ENCODE results near the gene NCAPG2. TPM values are rescaled to one million over a fixed set of nuclear protein-coding genes. Genes with fewer than 3 reads are reported as not detected.
"Not testable (repeated sequence)": the region's sequence is repeated elsewhere in the genome, so short reads cannot be mapped to it uniquely, and the experiment has no call there.

The NCAPG2 gene
- polyA plus RNA-seq, 1 donor, result 34.2 TPM

DNA sequence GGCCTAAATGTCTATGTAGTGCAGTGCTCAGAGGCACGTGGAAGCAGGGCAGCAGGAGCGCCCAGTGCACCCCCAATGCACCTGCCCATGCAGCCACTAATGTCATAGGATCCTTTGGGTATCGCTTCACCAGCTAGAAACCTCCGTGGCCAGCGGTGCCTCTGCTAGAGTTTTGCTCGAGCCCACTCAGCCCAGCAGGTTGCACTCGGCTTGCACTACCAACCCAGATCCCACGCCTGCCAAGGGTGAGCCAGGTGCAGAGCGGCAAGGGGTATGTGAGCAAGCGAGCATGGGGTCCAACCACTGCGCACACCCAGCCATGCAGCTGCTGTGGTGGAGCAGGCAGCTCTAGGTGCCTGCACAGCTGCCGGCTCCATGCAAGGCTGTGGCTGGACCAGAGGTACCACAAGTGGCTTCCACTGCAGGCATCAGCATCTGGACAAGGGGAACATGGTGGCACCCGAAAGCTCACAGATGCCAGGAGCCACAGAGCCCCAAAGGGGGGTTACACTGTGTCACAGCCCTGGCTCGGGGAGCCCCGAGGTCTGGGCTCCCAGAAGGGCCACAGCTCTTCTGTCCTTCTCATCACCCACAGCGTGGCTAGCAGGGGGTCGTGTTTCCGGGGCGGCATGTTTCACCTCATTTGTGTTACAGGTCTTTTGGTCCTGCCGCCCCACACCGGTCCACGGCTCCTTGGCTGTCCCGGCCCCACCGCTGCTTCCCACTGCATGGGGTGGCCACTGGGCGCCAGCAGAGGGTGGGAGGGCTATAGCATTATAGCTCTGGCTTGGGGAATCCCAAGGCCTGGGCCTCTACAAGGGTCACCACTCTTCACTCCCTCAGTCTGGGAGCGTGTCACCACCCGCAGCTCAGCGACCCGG, 2.3 kb upstream of the NCAPG2 start:
- no peak for DNase-seq

DNA sequence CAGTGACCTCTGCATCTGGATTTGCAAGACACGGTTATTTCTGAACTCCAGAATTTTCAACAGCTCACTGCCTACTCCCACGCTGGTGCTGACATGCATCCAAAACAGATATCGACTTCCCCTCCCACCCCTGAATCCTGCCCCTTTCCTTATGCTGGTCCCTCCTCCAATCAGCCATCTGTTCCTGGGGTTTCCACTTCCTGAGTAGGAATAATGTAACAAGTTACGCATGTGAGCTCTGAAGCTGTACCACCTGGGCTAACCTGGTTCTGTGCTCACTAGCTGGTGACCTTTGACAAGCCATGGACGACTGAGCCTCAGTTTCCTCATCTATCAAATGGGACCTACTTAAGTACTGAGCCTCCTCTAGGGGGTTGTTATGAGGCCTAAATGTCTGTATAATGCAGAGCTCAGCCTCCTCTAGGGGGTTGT, 1.7 kb upstream of the NCAPG2 start:
- no peak for DNase-seq

DNA sequence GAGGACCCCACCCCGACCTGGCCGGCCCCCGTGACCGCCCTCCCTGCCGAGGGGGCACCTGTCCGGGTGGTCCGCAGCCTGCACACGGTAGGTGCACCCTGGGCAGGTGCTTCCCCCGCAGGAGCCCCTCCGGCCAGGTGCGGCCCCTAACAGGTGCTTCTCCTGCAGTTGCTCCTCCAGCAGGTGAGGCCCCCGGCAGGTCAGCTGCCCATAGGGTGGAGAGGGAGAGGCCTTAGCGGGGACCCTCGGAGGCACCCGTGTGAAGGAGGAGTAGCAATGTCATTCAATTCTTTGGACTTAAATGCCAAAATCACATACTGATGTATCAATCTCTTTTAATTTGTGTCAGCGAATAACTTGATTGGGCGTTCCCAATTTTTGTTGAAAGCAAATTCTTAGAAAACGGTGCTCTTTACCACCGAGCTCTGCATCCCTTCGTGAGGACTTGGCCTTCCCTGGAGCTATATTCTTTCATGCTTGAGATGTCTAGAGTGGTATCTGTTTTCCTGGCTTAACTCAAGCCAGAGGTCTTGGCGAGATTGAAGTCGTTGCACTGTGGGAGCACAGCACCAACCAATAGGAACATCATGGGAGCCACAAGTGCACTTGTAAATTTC, 738 bp upstream of the NCAPG2 start:
- DNase-seq, result peak; percentile 10

DNA sequence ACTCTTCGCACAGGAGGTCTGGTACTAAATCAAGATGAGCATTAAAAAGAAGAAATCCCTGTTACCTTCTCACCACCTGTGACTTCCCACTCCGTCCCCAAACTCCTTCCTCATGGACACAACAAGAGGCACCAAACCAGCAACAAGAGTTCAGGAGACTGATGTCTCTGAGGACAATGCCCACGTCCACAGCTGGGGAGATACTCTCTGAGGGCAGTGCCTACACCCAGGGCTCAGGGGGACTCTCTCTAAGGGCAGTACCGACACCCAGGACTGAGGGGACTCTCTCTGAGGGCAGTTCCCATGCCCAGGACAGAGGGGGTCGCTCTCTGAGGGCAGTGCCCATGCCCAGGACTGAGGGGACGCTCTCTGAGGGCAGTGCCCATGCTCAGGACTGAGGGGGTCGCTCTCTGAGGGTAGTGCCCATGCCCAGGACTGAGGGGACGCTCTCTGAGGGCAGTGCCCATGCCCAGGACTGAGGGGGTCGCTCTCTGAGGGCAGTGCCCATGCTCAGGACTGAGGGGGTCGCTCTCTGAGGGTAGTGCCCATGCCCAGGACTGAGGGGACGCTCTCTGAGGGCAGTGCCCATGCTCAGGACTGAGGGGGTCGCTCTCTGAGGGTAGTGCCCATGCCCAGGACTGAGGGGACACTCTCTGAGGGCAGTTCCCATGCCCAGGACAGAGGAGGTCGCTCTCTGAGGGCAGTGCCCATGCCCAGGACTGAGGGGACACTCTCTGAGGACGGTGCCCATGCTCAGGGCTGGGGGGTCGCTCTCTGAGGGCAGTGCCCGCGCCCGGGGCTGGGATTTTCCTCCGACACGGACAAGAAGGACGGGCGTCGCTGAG, 703 bp downstream of the NCAPG2 start:
- not testable (repeated sequence) for DNase-seq

DNA sequence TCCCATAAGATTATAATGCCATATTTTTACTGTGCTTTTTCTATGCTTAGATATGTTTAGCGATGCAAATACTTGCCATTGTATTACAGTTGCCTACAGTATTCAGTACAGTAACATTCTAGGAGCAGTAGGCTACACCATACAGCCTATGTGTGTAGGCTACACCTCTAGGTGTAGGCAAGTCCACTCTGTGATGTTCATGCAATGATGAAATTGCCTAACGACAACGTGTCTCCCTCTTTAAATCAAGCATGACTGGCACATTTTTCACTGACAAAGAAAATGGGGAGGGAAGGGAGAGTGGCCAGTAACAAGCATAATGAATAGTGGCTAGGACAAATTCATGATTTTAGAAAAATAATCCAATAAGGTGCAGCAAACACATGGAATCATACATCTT, 1.7 kb downstream of the NCAPG2 start:
- DNase-seq, result no peak

DNA sequence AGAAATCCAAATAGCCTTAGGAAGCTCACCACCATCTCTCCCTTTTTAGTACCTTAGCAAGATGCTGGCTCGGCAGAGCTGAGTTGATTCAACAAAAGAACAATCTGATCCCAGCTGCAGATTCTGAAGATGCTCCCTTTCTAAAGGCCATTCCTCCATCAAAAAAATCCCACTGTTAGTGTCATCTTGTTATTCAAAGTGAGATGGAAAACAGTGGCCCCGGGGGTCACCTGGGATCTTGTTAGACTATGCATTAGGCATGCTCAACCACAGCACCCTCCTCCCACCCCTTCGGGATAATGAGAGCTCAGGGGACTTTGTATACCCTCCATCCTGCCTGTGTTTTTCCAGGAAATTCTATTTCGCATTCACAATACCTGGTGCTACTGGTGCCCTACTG, 2.4 kb downstream of the NCAPG2 start:
- DNase-seq, result no peak

DNA sequence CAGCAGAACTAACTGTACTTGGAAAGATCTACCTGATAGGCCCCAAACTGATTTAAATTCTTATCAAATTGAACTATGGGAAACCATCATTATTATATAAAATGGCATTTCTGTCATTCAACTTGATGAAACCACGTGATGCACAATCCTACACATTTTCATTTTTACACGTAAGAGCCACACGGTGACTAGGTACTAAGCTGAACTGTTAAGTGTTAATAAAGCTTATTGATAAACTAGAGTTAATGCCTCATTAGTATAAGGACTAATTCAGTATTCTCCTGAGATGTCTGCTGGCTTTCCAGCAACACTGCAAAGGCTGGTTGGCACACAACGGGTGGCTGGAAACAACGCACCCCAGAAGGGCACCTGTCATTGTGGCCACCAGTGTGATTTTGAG, 4.6 kb downstream of the NCAPG2 start:
- no peak for DNase-seq

DNA sequence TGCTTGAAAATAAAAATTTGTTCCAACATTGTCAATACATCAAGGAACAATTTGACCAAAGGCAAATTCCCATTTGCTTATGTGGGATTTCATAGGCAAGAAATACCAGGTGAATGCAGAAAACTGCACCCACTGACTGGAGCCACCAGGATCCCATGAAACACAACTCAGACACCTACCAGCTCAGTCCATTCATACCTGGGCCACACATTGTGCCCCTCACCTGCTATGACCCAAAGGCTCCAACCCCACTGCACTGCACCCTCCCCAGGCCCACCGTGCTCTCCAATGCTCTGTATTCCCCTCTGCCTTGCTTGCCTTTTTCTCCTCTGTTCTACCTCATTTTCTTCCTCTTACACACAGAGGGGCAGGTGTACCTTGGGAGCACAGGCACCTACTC, 5.3 kb downstream of the NCAPG2 start:
- no peak for DNase-seq

DNA sequence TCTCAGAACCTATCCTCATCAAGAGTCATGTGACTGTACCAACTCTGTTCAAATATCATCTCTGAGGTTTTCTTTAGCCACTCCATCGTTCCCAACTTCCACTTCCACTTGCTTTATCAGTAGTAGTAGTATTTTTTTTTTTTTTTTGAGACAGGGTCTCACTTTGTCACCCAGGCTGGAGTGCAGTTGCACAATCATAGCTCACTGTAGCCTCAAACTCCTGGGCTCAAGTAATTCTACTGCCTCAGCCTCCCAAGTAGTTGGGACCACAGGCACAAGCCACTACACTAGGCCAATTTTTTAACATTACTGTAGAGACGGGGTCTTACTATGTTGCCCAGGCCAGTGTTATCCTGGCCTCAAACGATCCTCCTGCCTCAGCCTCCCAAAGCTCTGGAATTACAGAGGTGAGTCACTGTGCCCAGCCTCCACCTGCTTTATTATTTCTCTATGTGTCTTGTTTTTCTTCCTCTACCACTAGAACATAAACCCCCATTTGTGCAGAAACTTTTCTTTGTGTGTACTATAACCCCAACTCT, 5.9 kb downstream of the NCAPG2 start:
- no peak for DNase-seq

DNA sequence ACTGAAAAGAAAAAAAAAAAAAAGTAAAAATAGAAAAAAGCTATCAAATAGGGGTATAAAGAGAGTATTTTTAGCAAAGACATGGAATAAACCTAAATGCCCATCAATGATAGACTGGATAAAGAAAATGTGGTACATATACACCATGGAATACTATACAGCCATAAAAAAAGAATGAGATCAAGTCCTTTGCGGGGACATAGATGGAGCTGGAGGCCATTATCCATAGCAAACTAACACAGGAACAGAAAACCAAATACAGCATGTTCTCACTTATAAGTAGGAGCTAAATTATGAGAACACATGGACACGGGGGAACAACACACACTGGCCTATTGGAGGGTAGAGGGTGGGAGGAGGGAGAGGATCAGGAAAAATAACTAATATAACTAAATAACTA, 7.0 kb downstream of the NCAPG2 start:
- DNase-seq, result not testable (repeated sequence)

DNA sequence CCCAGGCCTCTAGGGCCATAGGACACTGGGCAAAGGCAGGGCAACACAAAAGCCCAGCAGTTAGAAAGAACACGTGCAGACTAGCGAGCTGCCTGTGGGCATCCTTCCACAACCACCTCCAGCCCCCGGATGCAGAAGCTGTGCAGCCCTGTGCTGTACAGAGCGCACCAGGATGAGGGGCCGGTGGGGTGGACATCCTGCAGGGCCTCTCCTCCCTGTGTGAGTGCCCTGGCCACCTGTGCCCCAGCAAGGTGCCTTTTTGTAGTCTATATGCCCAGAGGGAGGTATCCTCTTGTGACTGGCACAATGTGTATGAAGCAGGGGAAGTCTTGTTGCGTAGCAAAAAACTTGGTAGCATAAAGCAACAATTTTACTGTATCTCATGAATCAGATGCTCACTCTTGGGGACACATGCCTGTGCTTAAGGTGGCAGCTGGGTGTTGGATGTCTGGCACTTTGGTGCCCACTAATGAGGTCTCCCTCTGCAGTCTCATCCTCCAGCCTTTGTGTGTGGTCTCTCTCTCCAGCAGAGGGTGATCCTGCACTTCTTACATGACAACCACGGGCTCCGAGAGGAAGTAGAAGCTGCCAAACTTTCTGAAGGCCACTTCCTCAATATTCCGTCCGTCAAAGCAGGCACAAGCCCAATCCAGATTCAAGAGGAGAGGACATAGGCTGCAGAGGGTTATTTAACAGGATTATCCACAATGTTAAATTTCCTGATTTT, 8.7 kb downstream of the NCAPG2 start:
- peak; percentile 49 for DNase-seq

DNA sequence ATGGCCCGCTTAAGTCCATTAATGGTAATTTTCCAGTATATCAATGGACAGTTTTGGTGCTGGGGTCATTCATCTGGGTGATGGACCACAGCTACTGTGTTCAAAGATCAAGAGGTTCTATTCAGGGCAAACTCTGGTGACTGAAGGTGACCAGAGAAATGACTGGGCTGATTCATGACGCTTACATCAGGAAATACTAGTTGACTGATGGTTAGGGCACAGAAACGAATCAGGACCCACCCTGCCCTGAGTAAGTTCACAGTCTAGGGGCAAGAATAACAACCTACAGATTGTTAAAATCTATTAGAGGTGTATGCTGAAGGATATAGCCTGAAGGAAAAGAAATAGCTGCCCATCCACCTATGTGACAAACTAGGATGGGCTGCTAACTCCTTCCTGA, 9.5 kb downstream of the NCAPG2 start:
- DNase-seq, result no peak

DNA sequence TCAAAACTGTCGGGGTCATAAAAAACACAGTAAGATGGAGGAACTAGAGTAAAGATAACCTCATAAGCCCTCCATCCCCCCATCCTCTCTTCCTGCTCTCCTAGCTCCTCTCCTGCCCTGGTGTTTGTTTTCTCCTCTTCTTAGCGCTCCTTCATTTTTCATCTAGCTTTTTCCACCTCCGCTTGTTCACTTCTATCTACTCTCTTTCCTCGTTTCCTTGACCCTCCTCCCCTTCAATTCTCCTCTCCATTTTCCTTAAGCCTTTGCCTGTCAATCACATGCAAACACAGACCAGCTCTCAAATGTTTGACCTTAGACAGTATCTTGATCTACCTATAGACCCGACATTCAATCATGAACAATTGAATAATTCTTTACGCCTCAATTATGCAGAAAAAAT, 10.0 kb downstream of the NCAPG2 start:
- DNase-seq, result no peak

DNA sequence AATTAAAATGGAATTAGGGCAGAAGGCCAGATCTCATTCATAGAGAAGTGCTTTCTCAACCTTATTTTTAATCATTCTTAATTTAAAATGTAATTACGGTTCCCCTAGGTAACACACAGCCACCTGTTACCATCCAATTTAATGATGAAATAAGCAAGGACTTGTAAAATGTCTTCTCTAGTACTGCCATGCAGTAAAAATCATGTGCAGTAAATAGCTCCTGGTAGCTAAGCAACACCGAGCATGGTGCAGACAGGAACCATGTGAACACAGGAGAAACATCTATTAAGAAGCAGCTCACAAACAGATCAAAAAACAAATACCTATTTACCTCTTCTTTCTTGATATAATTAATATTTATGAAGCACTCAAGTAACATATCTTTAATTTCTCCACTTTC, 15.1 kb downstream of the NCAPG2 start:
- no peak for DNase-seq

DNA sequence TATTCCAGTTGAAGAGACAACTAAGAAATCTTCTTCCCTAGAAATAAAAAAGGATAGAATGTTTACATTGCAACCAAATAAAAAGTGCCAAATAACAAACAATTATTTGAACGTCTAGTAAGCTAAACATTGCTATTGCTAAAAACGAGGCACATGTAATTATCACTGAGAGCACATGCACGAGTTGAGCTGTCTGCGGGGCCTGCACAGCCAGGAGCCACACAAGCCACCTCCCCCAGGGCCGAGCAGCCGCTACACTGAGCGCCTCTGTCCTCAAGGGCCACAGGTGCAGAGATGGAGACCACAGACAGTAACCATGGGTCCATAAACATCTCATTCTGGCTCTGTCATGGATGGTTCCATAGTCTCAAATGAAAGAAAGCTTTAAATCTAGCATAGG, 17.2 kb downstream of the NCAPG2 start:
- no peak for DNase-seq

DNA sequence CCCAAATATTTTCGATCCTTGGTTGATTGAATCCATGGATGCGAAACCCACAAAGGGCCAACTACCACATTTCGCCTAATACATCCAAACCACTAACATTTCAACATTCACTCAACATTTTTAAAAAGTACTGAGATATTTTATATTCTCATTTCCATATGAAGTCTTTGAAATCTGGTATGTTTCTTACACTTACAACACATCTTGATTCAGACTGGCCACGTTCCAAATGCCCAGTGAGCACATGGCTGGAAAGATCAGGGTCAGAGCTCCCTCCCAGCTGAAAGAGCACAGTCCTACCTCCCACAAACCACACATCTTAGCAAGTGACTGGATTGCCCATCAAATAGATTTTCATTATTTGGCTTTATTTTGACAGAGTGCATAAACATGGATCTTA, 18.9 kb downstream of the NCAPG2 start:
- no peak for DNase-seq

DNA sequence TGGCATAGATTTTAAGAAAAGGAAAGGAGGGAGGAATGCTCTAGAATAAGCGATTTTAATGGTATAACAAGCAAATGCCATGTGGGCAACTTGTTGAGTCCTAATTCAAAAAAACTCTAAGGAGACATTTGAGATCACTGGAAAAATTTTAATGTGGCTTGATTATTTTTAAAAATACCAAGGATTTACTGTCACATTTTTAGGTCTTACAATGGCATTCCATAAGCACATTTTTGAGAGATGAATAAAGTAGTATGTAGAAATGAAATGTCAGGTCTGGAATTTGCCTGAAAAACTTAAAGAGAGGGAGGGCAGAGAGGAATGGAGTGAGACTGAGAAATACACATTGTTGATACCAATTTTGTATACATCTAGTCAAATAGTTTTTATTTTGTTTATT, 20.3 kb downstream of the NCAPG2 start:
- DNase-seq, result no peak

DNA sequence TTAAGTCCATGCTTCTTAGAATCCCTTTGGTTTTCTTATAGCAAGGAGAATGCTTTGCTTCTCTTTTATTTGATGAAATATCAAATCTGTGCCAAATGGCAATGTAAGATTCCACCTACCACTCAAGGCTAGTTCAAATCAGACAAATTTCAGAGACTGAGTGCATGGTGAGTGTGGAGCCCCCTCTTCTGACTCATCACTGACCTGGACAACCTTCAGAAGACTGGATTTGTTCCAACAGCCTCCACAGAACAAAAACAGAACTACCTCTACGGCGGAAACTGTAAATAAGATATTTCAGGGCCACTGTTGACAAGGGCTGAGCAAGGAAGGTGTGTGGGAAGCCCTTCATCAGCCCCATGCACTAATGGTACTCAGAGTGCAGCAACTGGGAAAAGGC, 21.1 kb downstream of the NCAPG2 start:
- DNase-seq, result no peak

DNA sequence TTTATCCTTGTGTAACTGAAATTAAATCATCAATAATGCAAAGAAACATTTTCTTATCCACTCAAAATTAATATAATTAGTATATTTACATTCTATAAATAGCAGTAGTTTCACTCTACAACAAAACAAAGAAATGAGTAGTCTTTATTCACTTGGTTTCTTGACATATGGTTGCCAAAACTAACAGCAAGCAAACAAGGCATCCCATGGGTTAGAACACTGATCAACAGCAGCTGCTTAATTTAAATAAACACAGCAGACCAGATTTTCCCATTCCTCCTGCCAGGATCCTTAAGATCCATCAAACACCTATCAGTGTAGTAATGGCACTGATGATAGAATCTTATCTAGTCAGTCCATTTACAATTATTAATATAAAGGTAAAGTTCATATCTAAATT, 22.1 kb downstream of the NCAPG2 start:
- no peak for DNase-seq

DNA sequence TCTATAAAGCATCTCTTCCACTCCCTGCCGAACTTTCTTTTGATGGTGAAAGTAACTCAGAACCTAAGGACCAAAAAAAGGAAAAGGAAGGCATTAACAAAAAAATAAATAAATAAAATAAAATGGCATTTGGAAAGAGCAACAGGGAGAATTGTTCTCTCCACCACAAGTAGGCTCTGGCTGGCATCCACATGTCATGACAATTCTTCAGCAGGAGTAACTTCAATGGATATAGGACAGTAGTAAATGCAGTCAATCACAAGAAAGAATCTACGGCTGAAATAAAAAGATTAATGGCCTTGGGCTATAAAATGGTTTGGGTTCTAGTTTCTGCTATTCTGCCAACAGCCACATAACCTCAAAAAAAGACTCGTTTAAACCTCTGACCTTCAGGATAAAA, 23.9 kb downstream of the NCAPG2 start:
- no peak for DNase-seq

DNA sequence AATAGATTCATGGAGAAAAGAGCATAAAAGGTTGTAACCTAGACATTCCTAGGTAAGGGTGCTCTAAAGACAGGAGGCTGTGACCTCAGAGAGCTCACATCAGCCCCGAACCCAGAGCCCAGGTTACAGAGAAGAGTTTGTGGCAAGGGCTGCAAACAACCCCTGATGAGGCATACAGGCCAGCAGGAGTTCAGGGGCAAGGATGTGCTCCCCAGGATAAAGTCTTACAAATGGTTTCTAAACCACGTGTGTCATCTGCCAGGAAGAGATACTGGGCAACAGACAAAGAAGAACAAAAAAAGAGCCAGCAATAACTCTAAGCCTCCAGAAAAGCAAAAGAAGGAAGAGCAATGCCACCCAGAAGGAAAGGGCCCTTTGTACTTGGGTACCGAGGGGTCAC, 27.7 kb downstream of the NCAPG2 start:
- DNase-seq, result no peak
